ENCODE data around the gene RIMKLA.

The RIMKLA gene

DNA sequence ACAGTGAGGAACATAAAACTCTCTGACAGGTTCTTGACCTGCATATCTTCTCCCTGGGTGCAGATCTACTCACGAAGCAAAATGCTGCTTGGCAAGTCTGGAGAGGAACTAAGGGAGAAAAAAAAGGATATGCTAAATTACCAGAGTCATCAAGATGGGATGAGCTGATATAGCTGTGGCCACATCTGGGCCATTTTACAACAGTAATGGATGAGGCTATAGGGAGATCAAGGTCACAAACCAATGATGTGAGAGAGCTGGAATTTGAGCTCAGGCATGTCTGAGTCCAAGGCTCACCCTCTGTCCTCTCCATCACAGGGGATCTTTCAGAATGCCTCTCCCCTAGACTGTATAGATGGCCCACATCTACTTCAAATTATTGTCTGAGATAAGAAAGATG is 49.0 kb downstream of the RIMKLA start:
- TF ChIP-seq, protein P1, sequence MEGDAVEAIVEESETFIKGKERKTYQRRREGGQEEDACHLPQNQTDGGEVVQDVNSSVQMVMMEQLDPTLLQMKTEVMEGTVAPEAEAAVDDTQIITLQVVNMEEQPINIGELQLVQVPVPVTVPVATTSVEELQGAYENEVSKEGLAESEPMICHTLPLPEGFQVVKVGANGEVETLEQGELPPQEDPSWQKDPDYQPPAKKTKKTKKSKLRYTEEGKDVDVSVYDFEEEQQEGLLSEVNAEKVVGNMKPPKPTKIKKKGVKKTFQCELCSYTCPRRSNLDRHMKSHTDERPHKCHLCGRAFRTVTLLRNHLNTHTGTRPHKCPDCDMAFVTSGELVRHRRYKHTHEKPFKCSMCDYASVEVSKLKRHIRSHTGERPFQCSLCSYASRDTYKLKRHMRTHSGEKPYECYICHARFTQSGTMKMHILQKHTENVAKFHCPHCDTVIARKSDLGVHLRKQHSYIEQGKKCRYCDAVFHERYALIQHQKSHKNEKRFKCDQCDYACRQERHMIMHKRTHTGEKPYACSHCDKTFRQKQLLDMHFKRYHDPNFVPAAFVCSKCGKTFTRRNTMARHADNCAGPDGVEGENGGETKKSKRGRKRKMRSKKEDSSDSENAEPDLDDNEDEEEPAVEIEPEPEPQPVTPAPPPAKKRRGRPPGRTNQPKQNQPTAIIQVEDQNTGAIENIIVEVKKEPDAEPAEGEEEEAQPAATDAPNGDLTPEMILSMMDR (conservative IDR thresholded peaks at IDR 0.05; ENCODE audit: low read length), result no peak
- no peak overlapping the region for H3K4me3 ChIP-seq (ENCODE audit: low read length)
- peak; percentile 54 for DNase-seq (ENCODE audit: low read depth)

DNA sequence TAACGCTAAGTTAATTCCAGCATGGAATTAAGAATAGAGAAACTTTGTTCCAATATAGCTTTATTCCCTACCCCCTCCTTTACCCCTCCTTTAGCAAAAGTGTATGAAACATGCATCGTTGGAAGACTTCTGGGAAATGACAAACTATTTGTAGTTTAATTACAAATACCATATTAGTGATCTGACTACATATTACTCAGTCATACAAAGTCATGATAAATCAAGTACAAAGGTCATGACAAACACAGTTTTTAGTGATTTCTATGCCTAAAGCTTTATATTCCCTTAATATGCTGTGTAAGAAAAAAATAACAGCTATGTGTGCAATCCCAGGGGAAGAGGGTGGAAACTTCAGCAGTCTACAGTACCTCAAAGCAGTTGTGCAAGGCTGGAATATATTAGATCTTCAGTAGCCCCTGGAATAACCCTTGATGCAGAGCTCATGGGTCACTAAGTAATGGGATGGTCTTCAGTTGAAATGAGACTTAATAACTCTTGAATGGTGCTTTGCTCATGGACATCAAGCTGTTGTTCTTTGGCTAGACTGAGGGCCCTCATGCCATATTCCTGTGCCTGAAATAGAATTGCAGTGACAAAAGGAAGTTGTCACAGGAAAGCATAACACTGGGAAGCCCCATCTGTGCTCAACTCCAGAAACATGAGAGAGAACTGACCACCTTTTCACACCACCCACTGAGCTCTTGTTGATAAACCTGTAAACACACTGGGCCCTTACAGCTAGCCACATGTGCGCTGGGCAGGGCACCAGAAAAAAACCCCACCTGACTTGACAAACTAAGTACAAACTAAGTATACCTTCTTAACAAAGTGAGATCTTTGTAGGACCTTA is 49.9 kb downstream of the RIMKLA start:
- TF ChIP-seq, protein P1 (conservative IDR thresholded peaks at IDR 0.05; ENCODE audit: low read length), result no peak
- H3K4me3 ChIP-seq (ENCODE audit: low read length), result no peak overlapping the region
- DNase-seq (ENCODE audit: low read depth), result no peak

DNA sequence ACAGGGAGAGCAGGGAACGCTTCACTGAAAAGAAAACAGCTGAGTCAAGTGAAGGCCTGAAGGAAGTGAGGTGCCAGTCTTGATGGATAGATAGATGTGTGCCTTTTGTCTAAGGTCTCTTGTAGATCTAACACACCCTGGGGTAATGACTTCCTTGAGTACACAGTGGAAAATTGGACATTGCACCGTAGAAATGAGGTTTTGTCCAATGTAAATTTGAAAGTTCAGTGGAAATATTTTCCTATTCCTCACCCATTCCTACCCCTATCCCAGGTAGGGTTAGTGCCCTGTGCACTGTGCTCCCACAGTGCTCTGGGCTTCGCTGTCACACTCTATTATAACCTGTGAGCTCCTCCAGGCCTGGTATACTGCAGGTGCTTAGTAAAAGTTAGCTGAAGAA is 50.9 kb downstream of the RIMKLA start:
- no peak for DNase-seq (ENCODE audit: low read depth)
- H3K4me3 ChIP-seq (ENCODE audit: low read length), result no peak overlapping the region
- TF ChIP-seq, protein P1 (conservative IDR thresholded peaks at IDR 0.05; ENCODE audit: low read length), result no peak

DNA sequence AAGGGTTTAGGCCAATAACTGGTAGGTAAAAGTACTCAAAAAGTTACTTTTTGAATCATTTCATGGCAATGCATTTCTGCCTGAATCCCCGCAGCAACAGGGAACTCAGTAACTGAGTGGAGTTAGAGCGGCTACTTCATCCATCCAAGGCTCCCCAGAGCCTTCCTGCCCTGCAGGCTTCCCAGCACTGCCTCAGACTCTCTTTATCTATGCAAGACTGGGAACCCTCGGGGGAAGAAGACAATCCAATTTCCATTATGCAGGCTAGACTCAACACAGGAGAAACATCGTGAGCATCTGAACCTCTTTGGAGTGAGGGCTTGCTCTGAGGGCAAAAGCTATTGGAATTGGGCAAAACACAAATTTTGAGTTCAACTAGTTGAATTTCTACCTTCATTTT is 52.1 kb downstream of the RIMKLA start:
- TF ChIP-seq, protein P1 (conservative IDR thresholded peaks at IDR 0.05; ENCODE audit: low read length), result no peak
- DNase-seq (ENCODE audit: low read depth), result no peak
- no peak overlapping the region for H3K4me3 ChIP-seq (ENCODE audit: low read length)

DNA sequence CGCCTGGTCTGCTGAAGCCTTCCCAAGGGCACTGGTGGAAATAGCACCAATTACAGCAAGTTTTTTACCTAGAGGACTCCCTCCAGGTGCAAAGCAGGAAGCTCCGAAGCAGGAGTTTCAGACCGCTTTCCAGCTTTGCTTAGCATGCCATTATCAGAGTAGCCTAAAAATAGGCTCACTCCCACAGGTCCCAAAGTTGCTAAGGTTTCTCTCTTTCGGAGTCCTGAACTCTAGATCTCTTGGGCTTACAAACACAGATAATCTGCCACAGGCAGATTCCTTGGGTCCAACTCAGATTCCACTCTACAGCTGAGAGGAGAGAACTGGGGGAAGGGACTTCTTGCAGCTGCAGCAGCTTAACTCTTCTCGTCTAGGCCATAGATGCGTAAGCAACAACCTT is 52.8 kb downstream of the RIMKLA start:
- no peak for DNase-seq (ENCODE audit: low read depth)
- no peak overlapping the region for H3K4me3 ChIP-seq (ENCODE audit: low read length)
- TF ChIP-seq, protein P1 (conservative IDR thresholded peaks at IDR 0.05; ENCODE audit: low read length), result no peak

DNA sequence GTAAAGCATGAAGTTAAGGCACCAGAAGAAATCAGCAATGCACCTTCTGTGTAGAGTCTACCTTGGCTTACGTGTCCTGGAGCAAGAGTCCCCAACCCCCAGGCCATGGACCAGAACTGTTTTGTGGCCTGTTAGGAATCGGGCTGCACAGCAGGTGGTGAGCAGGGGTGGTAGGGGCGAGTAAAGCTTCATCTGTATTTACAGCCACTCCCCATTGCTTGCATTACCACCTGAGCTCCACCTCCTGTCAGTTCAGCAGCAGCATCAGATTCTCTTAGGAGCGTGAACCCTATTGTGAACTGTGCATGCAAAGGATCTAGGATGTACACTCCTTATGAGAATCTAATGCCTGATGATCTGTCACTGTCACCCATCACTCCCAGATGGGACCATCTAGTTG is 53.7 kb downstream of the RIMKLA start:
- no peak overlapping the region for H3K4me3 ChIP-seq (ENCODE audit: low read length)
- TF ChIP-seq, protein P1 (conservative IDR thresholded peaks at IDR 0.05; ENCODE audit: low read length), result no peak
- no peak for DNase-seq (ENCODE audit: low read depth)

DNA sequence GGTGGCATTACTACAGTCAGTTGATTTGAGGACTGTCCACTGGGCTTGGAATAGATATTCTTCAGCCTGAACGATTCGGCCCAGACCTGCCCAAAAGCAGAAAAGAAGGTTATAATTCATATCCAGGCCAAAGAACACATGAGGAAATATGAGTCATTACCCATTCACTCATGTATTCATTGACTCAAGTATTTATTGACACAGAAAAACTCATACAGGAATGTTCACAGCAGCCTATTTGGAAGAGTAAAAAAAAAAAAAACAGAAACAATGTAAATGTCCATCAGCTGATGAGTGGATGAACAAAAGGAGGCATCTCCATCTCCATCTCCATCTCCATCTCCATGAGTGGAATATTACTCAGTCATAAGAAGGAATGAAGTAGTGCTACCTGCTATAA is 59.3 kb downstream of the RIMKLA start:
- DNase-seq (ENCODE audit: low read depth), result peak; percentile 66
- TF ChIP-seq, protein P1 (conservative IDR thresholded peaks at IDR 0.05; ENCODE audit: low read length), result no peak
- no peak overlapping the region for H3K4me3 ChIP-seq (ENCODE audit: low read length)

Data from AG10803 (cell line).